Placental epithelial cell (primary cell): ENCODE measurements around the gene DYNC2LI1. TPM values are rescaled to one million over a fixed set of nuclear protein-coding genes. Genes with fewer than 3 reads are reported as not detected.

Experiments
- small RNA-seq: library from RNA; depleted of rRNA; stranded (forward); fragments of <200 nt; gene quantifications from one replicate; pipeline ENCODE3, GENCODE V24; 2012
- total RNA-seq: library from RNA; depleted of rRNA; stranded (reverse); fragments of >200 nt; gene quantifications from 2 replicates; pipeline ENCODE4 v1.2.3, GENCODE V29; 2012

Gene DYNC2LI1
- total RNA-seq, result 13.9 and 19.6 TPM in 2 replicates

DNA sequence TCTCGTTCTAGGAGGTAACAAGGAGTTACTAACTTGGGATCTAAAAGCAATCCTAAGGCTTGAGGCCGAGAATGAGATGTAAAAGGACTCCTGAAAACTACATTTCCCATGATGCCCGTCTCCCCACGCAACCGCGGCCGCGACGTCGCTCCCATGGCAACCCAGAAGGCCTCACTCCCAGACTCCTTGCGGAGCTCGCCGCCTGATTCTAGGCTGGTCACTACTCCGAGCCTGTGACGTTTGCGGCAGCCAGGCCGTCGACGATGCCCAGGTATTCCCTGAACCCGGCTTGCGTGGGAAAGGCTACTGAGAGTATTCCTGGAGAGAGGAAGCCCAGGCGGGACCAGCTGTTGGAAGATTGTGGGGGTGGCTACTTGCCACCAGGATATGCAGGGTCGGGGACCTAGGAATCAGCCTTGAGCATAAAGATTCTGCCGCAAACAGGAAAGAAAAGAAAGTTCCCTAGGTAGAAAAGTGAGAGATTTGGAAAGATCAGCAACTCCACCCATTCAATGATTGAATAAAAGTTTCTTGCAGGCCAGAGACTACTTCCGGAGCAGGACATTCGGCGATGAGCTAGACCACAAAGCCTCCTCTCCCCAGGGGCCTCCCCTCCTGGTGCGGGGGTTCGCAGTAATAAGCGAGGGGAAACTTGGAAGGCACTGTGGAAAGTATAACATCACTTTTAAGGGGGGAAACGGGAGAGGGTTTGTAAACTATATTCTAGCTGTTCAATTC lies at the start of gene DYNC2LI1:
TSS of gene DYNC2LI1 (plus strand) at position 164 of the 738 bp plus-strand sequence. CDS start at position 264, 100 bp downstream.

DNA sequence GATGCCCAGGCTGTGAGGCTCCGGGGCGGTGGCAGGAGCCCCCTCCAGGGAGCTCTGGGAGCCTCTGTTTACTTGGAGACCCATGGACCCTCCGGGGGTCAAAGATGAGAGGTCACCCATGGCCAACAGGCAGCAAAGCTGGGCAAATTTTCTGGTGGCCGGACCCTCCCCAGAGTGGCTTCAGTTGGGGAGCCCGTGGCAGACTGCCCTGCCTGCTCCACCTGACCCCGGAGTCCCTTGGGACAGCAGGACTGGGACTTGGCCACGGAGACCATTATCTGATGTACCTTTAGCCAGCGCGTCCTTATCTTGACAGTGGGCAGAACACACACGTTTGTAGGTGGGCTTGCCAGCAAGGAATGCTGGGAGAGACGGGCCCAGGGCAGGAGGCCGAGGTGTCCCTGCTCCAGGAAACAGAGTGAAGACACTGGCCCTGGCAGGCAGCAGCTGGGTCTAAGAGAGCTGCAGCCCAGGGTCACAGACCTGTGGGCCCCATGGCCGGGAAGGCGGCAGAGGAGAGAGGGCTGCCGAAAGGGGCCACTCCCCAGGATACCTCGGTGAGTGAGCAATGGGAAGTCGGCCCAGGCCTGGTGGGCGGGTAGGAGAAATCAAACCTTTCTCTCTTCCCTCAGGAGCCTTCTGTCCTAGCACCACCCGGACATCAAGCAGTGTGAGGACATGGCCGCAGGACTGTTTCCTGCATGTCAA lies 64.9 kb downstream of the DYNC2LI1 start, which contains the start of the genes ABCG5 and ABCG8:
TSS of gene ABCG5 (minus strand) at position 280 of the 708 bp plus-strand sequence. CDS start at position 120, 160 bp downstream.
TSS of gene ABCG8 (plus strand) at position 412 of the 708 bp plus-strand sequence. CDS start at position 495, 83 bp downstream.

Small RNAs within 50 kb of the gene (small RNA-seq; reads per million reads assigned to genes)
- not detected for gene RN7SKP66

Other genes starting within 250 kb of the DYNC2LI1 start
- 24.7 and 32.1 TPM in 2 replicates for gene THADA, start 178.0 kb upstream of the DYNC2LI1 start, total RNA-seq
- 1.2 and 1.8 TPM in 2 replicates for gene PLEKHH2, start 136.8 kb upstream of the DYNC2LI1 start, total RNA-seq
- 1.2 and 1.3 TPM in 2 replicates for gene C1GALT1C1L, start 97.6 kb upstream of the DYNC2LI1 start, total RNA-seq
- not detected in 2 replicates for gene ABCG5, start 64.8 kb downstream of the DYNC2LI1 start, total RNA-seq
- not detected in 2 replicates for gene ABCG8, start 64.9 kb downstream of the DYNC2LI1 start, total RNA-seq
- gene LRPPRC, start 221.9 kb downstream of the DYNC2LI1 start, total RNA-seq, result 40.8 and 43.3 TPM in 2 replicates